Gastroesophageal sphincter (tissue), 3 donors: Measurements from ENCODE around the gene PAQR9.

Experiments
- CTCF ChIP-seq, 4 experiments: fragments of 200-600 bp in 2 of 4; fragments of 450-650 bp in 2 of 4; sonication (generic) in 1 of 4; IDR thresholded peaks; one replicate each; pipeline ENCODE4 v1.5.1; 2017 to 2019; ENCODE audit warnings: antibody characterized with exemption in 4 of 4, mild to moderate bottlenecking in 2 of 4, moderate library complexity in 2 of 4
- EP300 ChIP-seq: sonication (generic); formaldehyde crosslinking; IDR thresholded peaks from one replicate; pipeline ENCODE4 v1.6.1; 2017; ENCODE audit warnings: antibody characterized with exemption, mild to moderate bottlenecking

- no peak for TF ChIP-seq EP300
- TF ChIP-seq CTCF (IDR thresholded peaks at IDR 0.05) = no peak
These were observed 33.9 kb upstream of the PAQR9 start for GRCh38 chr3:142997330-142997729.
